GM18519 (cell line): ENCODE results near the gene FREM2.

Source experiments
- ATAC-seq: cut with Tn5 transposase; IDR thresholded peaks from one replicate; pipeline ENCODE4 v1.9.1; 2021; ENCODE audit warnings: mild to moderate bottlenecking, moderate library complexity; ENCODE audit not compliant: unreplicated experiment, low FRiP score

Gene FREM2

GRCh38 chr13:38880397-38880796 lies 193.5 kb downstream of the FREM2 start:
- no peak for ATAC-seq

GRCh38 chr13:38883783-38884182 lies 196.9 kb downstream of the FREM2 start:
- no peak for ATAC-seq

GRCh38 chr13:38888309-38888708 lies 201.4 kb downstream of the FREM2 start:
- no peak for ATAC-seq

- no peak for ATAC-seq
Measured at GRCh38 chr13:38895075-38895474, 208.2 kb downstream of the FREM2 start.

- ATAC-seq, result no peak
Measured at GRCh38 chr13:38897521-38897920, 210.6 kb downstream of the FREM2 start.

GRCh38 chr13:38898481-38898880 lies 211.6 kb downstream of the FREM2 start:
- ATAC-seq, result no peak

GRCh38 chr13:38899571-38899970 lies 212.7 kb downstream of the FREM2 start:
- no peak for ATAC-seq

- ATAC-seq, result no peak
Measured at GRCh38 chr13:38900188-38900587, 213.3 kb downstream of the FREM2 start.

- ATAC-seq, result no peak
Measured at GRCh38 chr13:38902551-38902950, 215.7 kb downstream of the FREM2 start.

GRCh38 chr13:38905081-38905480 lies 218.2 kb downstream of the FREM2 start:
- no peak for ATAC-seq

GRCh38 chr13:38905861-38906260 lies 219.0 kb downstream of the FREM2 start:
- ATAC-seq, result no peak

- ATAC-seq, result no peak
Measured at GRCh38 chr13:38908574-38908973, 221.7 kb downstream of the FREM2 start.

GRCh38 chr13:38914070-38914469 lies 227.2 kb downstream of the FREM2 start:
- no peak for ATAC-seq

- no peak for ATAC-seq
Measured at GRCh38 chr13:38921081-38921480, 234.2 kb downstream of the FREM2 start.

- no peak for ATAC-seq
Measured at GRCh38 chr13:38922170-38922569, 235.3 kb downstream of the FREM2 start.

- ATAC-seq, result no peak
Measured at GRCh38 chr13:38933786-38934185, 246.9 kb downstream of the FREM2 start.
